ENCODE results near the gene XCR1. TPM values are rescaled to one million over a fixed set of nuclear protein-coding genes. Genes with fewer than 3 reads are reported as not detected.
"Not testable (repeated sequence)": the region's sequence is repeated elsewhere in the genome, so short reads cannot be mapped to it uniquely, and the experiment has no call there.

The XCR1 gene
- total RNA-seq, 1 donor from 2014 or later: not detected

DNA sequence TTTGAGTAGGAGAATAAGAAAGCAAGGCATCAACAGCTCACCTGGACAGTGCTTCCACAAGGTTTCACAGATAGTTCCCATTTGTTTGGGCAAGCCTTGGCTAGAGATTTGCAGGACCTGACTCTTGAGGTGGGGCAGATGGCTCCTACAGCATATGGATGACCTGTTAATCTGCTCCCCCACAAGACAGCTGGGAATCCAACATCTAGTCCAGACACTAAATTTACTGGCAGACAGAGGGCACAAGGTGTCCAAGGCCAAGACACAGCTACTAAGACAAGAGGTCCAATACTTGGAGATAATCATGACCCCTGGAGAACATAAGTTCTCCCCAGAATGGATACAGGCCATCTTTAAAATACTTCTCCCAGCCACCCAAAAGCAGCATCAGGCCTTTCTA lies 23.6 kb downstream of the XCR1 start:
- DNase-seq: not testable (repeated sequence)

DNA sequence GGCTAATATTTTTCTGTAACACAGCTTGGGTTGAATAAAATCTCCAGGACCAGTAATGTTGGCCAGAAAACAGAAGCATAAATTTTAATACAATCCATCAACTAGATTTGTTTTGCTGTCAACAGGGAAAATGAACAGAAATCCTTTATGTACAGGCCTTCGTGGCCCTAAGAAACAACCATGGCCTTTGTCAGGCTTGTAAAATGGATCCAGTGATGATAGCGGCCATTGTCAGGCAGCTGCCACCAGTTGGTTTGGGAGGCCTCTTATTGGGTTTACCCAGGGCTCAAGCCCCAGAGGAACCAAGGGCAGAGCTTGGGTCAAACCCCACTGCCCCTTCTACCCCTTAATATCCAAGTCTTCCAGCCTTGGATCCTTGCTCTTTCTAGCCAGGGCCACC lies 26.1 kb downstream of the XCR1 start:
- DNase-seq: no peak

DNA sequence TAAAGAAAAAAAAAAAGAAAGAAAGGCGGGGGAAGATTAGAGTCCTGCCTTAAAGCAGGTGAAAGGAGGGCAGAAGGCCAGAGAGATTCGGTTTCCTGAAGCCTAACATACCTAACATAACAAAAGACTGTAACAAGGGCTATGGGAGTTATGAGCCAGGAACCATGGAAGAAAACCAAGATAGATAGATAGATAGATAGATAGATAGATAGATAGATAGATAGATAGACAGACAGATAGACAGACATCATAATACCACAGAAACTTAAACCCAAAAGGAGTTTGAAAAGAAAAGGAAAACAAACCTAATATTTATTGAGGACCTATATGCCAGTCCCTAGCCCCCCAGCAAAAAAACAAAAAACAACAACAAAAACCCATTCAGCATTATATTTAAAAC lies 29.3 kb downstream of the XCR1 start:
- DNase-seq: no peak

DNA sequence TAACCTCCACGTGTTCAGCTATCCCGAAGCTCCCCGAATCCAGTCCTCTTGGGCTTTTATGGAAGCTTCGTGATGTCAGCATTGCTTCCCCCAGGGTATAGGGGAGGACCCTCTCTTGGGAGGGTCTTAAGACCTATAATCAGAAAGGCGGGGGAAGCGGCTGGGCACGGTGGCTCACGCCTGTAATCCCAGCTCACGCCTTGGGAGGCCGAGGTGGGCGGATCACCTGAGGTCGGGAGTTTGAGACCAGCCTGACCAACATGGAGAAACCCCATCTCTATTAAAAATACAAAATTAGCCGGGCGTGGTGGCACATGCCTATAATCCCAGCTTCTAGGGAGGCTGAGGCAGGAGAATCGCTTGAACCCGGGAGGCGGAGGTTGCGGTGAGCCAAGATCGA lies 29.8 kb downstream of the XCR1 start:
- DNase-seq: not testable (repeated sequence)

DNA sequence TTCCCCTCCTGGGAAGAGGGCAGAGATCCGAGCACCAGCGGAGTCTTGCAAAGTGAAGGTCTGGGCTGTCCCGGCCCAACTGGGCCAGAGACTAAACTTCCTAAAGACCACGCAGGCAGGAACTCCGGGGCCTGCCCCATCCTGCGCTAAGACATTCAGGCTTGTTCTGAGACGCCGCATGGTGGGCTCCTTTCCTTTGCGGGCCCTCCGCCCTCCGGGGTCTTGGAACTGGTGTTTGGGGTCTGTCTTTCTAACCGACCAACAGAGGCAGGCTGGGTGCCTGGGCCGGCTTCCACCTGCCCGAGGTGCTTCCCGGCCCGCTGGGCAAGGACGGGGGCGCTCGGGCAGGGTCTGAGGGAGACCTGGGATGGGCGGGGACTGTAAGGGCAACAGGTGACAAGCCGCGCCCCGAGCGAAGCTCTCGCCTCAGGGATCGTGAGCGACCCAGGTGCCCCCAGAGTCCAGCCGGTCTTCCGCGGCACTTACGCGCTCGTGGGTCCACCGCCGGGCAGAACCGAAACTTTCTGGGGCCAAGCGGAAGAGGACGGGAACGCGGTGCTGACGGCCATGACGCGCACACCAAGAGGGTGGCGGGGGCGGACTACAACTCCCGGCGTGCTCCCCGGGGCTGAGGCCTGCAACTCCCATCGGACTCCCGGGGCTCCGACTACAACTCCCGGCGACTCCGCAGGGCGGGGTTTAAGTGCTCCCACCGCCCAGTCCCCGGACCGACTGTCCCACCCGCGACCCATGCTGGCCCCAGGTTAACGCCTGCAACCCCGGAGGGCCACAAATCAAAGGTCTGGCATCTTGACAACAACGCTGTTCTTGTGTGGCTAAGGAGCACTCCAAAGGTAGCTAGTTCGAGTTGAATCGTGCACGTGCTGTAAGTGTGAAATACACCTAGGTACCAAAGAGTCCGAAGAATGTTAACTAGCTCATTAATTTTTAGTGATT lies 31.8 kb downstream of the XCR1 start, which contains the start of gene FYCO1:
Gene FYCO1, minus strand, starts transcription at position 589 of the 957 bp plus-strand sequence. CDS start 10,914 bp downstream, outside the sequence.
- DNase-seq: peak; percentile 95

DNA sequence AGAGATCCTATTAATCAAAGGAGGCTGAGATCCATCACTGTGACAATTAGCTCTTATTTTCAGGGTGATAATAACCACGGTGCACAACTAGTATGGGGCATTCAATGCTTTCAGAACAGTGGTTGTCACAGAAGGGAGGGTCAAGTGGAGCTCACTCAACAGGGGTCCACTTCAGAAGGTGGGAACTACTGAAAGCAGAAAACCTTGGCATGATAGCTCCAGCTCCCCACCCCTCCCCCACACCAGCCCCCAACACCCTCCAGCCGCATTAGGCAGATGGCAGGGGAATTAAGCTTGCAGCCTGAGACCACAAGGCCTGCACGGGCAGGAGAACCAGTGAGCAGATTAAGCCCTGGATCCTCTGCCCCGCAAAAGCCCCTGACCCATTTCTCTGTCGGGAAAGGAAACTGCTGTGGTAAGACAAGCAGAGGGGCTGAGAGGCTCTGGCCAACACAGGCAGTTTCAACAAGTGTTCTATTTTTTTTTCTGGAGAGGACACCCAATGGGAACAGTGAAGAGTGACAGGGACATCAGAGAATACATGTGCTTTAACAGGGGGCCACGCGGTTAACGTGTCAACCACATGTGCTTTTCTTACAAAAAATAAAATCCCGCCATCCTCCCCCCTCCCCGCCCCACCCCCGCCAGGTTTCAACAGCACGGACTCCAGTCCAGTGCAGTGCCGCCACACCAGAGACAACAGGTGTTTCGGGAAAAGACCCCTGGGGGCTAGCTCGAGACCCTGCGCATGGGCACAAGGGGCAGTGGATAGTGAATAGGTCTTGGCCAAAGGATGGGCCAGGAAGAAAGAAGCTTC lies 32.7 kb downstream of the XCR1 start:
- DNase-seq: peak; percentile 50

DNA sequence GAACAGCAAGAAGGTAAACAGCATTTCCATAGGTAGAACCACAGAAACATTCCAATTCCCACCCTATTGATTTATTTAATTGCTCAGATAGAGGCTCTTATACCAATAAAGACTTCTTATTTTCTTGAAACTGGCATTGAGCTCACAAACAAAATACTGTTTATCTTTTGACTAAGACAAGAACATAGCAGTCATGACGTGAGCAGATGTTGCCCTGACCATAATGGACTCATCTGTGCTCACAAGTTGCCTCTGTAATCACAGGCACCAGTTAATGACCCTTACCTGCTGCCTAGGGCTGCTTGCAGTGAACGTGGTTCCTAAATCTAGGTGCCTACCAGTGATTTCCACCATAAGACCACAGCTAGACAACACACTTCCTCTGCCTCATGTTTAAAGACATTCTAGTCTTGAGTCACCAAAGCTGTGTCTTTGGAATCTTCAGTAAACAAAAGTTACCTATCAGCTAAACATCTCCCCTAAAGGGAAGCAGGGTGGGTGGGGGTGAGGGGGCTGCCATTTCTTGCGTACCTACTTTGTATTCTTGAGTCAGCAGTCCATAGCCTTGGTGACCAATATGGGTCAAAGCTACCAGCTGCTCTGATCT lies 33.8 kb downstream of the XCR1 start:
- no peak for DNase-seq

DNA sequence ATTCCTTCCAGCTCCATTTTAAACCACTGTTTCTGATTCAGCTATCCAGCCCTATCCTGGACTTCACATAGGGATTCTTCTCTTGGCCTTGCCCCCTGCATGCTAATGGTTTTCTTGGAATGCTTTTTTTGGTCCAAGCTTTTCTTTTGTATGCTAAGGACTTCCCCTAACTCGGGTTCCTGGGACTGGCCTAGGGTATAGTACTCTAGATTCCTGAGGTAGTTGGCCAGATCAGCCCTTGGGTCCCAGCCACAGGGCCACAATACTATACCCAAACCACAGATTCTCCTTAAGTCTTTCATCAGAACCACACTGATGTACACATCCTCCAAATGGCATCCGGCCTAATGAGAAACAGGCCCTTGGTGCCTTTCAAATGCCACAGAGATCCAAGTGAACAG lies 34.5 kb downstream of the XCR1 start:
- DNase-seq: no peak

DNA sequence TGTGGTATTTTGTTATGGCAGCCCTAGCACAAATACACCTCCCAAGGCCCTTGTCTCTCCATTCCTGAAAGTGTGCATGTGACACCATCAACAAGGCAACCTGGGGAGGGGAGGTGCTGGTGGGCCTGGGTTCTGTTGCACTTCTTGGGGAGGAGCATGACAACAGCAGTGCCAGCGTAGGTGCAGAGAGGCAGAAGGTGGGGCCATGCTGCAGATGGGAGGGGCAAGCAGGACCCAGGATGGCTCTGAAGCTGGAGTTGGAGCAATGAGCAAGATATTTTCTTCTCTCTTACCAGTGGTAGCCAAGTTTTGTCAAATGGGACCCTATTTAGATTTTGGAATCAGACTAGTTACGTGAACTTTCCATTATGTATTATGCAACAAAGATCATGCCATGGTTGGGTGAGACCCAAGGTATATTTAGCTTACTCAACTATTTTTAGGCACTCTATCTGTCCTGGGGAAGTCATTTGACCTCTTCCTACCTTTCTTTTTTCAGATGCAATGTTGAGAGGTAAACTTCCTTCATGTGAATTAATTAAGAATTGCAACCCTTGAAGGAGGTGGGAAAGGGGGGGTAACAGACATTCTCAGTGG lies 35.1 kb downstream of the XCR1 start:
- no peak for DNase-seq

DNA sequence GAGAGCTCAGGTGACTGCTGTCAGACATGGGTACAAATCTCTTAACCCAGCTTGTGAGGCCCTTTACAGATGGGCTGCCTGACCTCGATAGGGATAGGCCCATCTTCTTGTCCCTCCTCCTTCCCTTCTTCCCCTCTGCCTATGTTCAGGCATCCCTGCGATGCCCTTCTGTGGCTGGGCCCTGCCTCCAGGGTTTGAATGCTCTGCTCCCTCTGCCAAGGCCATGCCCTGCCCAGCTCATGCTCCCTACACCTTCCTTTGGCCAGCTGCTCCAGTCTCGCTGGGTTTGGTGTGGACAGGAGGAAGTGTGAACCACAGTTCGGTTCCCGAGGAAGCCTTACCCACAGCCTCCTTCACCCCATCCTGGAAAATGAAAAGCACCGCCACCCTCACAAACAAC lies 35.9 kb downstream of the XCR1 start:
- DNase-seq: no peak

DNA sequence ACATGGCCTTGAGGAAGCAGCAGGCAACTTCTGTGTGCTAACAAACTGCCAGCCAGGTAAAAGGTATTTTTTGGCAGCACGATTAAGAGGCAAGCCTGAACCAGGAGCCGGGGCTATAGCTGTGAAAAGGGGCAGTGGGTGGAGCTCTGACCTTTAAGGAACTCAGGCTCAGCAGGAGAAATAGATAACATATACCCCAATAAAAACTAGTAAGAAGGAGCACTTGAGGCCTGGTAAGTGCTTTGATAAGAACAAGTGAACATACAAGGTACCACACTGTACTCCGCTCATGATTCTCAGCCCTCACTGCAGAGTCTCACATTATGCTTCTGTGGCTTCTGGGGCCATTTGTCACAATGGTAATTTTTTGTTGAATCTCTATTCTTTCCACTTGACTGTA lies 37.1 kb downstream of the XCR1 start:
- DNase-seq: no peak

DNA sequence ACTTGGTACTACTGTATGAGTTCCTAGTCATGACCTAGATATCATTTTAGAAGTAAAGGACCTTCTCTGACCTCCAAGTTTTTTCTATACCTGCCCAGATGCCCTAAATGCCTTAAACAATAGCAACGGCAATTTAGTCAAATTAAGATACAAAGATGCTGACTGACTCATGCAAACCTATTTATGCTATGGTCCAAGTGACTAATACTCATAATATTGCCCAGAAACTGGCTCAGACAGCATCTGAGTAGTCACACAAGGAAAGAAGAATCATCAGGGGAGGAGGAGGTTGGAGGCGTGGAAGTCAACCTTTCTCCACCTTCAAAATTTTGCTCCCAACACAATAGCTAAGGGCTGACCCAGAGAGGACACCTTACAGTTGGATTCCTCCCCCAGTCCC lies 38.5 kb downstream of the XCR1 start:
- no peak for DNase-seq

DNA sequence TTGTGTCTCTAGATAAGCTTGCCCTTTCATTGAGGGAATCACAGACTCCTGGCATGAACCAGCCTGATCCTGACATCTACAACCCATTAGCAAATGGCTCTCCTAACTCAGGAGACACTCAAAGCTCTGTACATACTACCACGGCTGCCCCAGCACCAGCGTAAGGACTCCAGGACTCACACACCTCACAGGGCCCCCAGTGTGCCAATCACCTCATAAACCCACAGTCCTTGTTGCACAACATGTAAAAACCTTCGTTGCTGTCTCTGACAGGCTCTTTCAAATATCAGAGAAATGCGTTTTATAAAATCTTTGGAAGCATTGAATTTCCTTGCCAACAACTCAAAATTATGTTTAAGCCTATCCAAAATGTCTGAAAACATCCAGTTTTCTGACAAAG lies 38.9 kb downstream of the XCR1 start:
- peak; percentile 34 for DNase-seq

DNA sequence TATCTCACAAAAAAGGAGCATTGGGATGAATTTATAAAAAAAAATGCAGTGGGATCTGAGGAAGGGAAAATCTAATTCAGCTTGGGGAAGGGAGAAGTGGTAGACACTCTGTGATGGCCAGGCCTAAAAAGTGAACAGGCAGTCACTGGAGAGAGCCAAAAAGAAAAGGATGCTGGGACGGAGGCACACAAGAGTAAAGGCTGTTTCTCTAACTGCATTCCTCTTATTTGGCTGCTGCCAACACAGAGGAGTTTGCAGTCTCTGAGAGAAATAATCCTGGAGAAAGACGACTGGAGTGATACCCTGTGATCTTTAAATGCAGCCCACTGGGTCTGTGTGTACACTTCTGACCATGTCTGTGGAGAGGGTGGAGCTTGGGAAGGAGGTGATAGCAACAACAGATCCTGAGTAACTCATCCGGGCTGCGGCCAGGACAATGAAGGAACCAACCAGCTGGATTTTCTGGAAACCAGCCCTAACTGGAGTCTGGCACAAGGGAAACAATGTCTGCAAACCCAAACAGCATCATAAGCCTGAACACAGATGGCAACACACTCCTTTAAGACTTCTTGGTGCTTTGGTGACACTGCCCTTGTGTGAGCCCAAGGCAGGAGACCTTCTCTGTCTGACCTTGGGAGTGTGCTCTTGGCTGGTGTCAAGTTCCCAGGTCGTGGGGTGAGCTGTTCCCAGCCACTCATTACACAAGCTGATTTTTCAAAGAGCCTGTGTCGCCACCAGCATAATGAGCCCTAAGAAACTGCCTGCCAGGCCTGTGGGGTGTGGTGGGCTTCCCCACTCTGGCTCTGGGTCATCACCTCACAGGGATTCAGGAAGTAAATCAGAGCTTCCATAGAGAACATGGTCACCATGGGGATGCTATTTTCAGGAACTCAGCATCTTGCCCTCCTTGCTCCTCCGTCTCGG lies 39.7 kb downstream of the XCR1 start:
- peak; percentile 88 for DNase-seq

DNA sequence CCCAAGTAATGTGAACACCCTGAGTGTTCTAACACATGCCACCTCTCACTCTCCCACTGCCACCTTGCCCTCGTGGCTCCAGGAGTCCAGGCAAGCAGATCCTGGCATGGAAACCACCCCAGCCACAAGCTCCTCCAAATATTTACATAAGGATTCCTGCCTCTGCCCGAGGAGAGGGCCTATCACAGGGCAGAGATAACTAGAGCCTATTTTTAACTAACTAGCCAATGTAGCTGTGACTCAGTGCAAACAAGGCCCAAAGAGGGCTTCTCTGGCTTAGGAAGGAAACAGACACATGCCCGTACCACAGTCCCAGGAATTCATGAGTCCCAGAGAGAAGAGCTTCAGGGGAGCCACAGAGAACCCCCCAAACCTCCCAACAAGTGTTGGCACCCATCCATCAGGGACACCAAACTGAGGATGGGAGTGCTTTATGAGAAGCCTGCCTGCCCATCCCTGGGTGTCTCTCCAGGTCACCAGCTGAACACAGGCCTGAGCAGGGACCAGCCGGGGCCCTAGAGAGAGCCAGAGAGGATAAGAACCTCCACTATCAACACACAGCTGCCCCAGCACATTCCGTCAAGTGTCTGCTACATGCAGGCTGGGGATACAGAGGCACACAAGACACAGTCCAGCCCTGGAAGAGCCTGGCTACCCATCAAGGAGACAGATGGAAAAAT lies 40.8 kb downstream of the XCR1 start:
- no peak for DNase-seq

DNA sequence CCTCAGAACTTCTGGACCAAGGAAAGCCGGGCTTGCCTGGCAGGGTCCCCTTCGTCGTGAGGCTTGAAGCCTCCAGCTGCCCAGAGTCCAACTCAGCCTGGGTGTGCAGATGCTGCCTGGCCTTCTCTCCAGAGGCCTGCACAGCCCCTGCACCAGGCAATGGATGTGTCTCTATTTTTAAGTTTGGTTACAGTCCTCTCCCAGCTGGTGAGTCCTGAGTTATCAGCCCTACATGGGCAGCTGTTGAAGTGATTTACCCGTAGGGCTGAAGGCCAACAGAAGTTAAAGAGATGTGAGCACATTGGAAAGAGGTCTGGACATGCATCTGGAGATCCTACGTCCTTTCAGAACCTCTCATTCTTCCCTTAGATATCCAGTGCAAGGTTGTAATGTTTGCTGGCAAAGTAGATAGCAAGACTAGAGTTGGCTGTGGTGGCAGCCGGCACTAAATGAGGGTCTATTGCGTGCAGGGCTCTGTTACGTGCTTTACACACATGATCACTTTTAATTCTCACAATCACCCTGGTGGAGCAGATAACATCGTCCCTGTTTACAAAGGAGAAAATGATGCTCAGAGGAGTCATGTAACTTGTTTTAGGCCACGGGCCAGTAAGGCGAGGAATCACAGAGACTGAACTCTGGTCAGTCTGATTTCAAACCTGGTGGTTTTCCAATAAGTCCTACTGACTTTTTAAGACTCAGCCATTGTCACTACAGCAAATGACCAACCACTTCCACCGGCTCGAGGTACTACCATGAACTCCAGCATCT lies 41.6 kb downstream of the XCR1 start:
- peak; percentile 86 for DNase-seq

DNA sequence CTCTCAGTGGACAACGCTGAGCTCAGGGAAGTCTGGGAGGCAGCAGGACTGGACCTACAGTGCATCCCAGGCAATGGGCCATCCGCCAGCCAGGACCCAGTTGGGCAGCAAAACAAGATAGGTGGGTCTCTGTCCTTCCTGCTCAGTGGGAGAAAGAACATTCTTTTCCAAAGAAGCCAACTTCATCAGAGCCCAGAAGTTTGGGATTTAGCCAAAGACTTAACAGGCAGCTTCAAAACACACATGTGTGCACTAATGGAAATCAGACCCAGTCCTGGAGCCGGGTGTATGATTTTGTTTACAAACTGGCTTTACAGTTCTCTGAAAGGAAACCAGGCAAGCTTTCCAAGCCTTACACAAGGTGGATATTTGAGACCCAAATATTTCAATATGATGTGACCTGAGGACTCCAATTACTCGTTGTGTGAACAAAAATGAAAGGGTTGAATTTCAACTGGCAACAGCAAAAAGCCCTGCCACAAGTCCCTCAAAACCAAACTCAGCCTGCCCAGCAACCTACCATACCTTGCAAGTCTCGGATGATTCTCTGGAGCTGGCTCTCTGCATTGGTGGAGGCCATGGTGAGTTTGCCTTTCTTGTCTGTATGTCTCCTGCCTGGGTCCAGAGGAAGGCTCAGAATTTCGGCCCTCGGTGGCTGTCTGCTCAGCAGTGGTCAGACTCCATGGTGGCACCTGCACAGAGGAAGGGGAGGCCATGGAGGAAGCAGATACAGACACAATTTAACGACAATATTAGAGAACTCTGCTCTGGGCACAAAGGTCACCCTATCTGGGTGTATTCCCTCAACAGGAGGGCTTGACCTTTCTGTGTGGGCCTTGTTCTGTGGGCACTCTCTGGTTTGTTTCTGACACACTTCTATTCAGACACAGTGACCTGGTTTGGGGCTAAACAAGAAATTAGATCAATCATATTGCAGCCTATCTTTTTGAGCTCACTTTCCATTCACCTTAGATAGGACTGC lies 42.7 kb downstream of the XCR1 start:
- peak; percentile 91 for DNase-seq

DNA sequence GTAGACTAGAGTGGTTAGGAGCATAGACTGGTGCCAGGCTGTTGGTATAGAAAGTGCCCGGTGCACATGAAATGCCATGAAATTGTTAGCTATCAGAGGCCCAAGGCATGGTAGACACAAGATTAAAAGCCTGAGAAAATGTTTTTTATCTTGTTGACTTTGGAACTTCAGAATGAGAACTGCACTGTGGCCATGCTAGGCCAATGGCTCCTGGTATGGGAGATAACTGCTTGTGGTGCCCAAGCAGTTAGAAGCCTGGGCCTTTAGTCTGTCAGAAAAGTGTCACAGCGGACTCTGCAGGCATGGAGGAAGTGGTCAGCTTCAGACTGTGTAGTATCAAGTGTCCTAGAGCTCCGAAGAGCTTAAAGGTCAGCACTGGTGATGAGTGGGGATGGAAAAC lies 43.5 kb downstream of the XCR1 start:
- DNase-seq: no peak

Measured in tongue (tissue), 2 donors.